Epithelial cell of prostate (primary cell): ENCODE results near the gene COL19A1.
A peak's percentile ranks its signal among the peaks of the same experiment; 100 is the strongest.
"Not testable (repeated sequence)": the region's sequence is repeated elsewhere in the genome, so short reads cannot be mapped to it uniquely, and the experiment has no call there.

Experiments used
- DNase-seq: peaks from one replicate; pipeline ENCODE4 v3.0.0-alpha.2; 2011; ENCODE audit warnings: low read depth, low spot score
- H3K27ac ChIP-seq: fragments of 450-650 bp; 2 replicates; pipeline ENCODE4 v1.5.1; 2017; ENCODE audit warnings: mild to moderate bottlenecking

COL19A1 gene

DNA sequence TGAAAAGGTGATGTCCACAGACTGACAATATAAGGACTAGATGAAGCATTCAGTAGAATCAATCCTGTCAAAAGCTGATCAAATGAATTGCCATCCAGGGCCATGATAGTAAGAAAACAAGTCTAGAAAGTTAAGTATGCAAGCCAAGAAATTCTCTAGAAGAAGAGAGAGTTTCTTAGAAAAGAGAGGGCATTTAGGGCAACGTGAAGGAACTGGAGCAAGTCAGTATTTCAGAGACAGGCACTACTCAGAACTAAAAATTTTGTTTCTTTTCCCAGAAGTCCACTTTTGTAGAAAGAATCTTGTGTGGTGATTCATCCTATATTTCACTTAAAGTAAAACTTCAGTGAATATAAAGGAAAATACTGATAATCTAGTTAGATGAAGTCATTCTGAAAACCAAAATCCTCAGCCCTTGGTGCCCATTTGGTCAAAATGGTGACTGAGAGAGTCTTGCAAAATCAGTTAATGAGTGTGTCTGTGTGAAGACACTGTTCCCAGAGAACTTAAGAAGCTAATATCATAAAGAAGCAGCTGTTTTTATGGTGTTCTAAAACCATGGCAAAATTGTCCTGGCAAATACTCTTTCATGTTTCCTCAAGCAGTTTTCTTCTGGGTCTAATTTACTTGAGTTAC, 82.2 kb downstream of the COL19A1 start:
- H3K27ac ChIP-seq = no peak overlapping the region
- no peak for DNase-seq

DNA sequence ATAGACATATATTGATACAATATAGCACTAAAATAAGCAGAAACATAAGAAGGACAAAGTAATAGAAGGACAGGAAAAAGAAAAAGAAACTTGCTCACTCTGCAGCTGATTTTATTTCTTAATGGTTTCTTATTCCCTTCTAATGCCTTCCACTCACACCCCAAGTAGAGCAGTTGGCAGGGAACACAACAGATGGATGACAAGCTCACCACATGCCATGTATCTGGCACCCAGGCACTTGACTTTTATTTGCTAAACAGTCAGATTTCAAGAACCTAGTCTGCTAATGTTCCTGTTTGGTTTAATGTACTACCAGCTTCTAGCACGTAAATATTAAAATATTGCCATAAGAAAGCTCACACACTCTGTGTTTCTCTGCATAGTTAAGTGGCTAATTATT, 87.1 kb downstream of the COL19A1 start:
- H3K27ac ChIP-seq = no peak overlapping the region
- no peak for DNase-seq

DNA sequence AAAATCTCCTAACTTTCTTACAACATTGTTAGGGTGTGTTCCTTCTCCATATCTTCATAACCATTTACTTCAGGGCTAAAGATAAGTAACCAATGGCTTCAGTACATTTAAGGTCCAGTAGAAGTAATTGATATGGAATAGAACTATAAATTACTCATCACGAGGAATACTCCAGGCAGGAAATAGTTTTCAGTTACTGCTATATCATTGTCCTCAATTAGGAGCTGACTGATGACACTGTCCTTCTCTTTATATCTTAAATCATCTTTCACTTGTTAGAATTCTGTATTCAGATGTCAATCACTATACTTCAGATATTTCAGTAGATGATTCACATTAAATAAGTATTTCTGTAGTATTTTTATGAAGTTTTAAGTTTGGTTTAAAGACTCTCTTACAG, 88.4 kb downstream of the COL19A1 start:
- DNase-seq = no peak
- H3K27ac ChIP-seq = no peak overlapping the region

DNA sequence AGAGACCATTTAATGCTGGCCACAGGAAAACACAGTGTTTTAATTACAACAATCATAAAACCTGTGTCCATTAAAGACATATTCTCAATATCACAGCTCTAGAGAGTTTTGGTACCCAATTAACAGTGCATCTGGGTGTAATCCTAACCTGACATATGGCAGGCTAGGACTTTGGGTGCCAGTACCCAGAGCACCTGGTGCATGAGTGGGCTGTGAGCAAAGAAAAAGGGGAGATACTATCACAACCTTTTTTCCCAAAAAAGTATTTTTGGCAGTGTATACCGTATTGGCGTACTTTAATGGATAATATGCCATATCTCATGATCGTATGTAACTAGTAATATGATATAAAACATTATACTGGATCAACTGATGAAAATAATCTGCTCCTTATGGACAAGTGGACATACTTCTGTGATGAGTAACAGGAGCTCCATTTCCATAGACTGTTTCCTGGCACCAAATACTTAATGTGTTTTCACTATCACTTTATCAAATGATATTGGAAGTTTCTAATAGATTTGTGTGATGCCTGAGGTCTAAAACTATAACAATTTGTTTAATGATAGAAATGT, 91.7 kb downstream of the COL19A1 start:
- no peak overlapping the region for H3K27ac ChIP-seq
- DNase-seq = no peak

DNA sequence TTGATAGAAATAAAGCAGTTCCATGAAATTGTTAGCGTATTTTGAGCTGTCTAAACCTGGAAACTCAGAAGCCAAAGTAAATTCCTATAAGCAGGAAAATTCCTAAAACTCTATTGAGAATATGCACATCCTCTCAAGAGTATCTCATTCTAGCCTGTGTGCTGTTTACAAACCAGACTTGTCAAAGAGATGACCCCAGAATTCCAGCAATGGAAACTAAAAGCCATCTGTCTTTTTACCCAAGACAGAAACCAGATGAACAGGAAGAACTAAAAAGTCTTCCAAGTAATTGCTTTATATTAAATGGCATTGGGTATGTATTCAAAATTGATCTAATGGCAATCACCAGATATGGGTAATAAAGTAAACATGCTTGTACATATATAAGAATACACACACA, 92.6 kb downstream of the COL19A1 start:
- DNase-seq = no peak
- H3K27ac ChIP-seq = no peak overlapping the region

DNA sequence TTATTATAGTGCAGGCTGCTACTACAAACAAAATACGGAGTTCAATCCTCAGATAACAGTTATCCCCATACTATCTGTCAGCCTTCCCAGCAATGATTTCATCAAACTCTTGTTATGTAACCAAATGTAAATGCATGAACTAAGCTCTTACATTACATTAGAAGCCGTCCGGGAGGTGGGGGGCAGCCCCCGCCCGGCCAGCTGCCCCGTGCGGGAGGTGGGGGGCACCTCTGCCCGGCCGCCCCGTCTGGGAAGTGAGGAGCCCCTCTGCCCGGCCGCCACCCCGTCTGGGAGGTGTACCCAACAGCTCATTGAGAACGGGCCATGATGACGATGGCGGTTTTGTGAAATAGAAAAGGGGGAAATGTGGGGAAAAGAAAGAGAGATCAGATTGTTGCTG, 99.6 kb downstream of the COL19A1 start:
- not testable (repeated sequence) for H3K27ac ChIP-seq, DNase-seq

DNA sequence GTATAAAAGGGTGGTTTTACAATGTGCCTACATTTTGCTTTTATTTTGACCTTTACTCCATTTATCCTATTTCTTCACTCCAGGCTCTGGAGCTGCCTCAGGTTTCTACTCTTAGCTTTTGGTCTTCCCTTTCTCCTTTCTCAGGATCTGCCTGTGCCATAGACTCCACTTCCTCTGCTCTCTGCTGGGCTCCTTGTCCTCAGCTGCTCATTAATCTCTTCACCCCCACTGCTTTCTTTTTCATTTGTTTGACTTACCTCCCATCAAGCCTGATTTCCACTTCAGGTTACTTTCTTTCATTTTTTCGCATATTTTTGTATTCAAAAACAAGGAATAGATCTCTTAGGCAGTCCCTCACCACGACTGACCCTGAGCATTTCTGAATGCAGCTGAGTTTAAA, 106.8 kb downstream of the COL19A1 start:
- DNase-seq = no peak
- no peak overlapping the region for H3K27ac ChIP-seq

DNA sequence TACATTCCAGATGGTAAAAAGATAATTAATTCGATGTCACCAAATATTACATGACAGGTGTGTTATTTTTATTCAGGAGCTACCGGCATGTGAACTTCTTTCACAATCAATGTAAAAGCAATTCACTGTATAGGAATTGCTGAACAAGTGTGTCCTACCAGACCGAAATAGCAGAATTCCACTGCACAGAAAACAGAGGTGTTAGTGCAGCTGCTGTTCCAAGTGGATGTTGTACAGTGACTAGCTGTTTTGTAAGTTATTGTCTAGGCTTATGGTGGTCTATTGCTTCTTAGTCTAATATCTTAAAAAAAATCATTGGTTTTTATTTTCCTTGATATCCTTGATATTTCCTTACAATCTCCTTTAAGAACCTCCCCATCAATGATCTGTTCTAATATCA, 107.4 kb downstream of the COL19A1 start:
- DNase-seq = no peak
- H3K27ac ChIP-seq = no peak overlapping the region

DNA sequence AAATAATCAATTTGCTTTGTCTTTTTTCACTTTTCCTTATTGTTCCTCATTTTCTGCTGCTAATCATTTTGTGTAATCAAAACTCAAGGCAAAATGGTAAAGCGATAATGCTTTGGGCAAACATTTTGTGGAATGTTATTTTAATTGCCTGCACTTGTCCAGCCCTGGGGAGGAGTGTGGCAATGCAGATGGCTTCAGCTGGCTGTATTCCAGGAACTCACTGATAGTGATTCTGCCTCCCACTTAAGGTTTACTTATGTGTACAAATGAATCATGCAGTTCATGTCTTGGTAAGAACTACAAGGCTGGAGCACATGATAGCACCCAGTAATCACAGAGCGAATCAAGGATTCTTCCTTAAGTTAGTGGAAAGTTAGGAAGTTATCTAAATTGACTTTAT, 107.8 kb downstream of the COL19A1 start:
- DNase-seq = peak; percentile 51
- no peak overlapping the region for H3K27ac ChIP-seq

DNA sequence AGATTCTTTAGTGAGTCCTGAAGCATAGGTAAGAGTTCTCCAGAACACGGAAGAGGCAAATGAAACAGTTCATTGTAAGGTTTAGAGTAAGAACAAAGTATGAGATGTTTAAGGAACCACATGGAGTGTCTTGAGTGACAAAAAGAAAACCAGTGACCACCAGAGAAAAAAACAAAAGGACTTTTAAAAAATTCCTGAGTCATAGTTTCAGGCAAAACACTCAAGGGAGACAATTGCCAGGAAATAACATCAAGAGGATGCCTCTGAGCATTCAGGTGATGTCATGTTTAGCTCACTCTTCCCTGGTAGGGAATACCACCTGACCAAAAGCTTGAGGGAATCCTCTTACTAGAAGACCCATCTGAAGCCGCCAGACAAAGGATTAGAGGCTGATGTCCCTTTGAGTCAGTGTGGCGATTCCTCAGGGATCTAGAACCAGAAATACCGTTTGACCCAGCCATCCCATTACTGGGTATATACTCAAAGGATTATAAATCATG, 110.3 kb downstream of the COL19A1 start:
- H3K27ac ChIP-seq = no peak overlapping the region
- no peak for DNase-seq

DNA sequence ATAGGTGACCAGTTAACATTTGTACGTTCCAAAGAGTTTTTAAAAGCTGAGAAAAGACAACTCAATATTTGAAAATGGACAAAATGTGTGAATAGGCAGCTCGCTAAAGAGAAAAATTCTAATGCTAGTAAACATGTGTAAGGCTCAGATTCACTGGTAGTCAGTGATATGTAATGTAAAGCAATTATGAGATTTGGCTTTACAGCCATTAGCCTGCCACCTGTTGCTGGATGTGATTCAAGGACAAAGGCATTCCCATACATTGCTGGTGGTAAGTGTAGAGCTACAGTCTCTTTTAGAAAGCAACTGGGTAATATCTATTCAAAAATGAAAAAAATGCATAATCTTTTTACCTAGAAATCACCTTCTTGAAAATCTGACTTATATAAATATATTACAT, 114.3 kb downstream of the COL19A1 start:
- no peak for DNase-seq
- H3K27ac ChIP-seq = no peak overlapping the region

DNA sequence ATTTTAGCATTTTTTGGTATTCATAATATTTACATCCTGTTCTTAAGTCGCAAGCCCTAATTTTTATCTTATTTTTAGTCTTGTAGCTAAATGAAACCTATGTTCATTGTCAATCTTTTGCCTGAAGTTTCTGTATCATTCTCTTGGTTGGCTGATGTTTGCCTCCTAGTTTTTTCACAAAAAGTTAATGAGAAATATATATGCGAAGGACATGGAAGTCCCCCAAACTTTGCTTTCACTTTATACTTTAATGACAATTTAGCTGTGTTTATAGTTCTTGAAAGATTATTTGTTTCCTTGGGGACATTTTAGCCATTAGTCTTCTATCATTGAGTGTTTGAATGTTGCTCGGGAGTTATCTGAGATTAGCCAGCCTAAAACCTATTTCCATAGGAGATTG, 118.2 kb downstream of the COL19A1 start:
- no peak for DNase-seq
- no peak overlapping the region for H3K27ac ChIP-seq

DNA sequence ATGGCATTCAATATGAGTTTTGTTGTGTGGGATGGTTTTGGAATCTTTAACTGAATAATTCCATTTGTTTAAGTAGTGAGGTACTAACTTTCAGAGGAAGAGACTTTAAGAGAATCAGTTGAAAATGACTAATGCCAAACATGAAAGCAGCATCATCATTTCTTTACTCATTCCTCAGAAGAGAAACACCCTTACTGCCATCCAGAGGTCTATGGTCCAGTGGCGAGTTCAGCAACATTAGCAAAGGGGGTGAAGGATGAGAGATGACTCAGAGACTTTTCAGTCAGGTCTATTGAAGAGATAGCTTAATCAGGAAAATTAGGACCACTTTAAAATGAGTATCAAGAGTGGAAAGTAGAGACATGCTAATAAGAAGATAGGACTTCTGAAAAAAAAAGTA, 118.8 kb downstream of the COL19A1 start:
- H3K27ac ChIP-seq = no peak overlapping the region
- no peak for DNase-seq

DNA sequence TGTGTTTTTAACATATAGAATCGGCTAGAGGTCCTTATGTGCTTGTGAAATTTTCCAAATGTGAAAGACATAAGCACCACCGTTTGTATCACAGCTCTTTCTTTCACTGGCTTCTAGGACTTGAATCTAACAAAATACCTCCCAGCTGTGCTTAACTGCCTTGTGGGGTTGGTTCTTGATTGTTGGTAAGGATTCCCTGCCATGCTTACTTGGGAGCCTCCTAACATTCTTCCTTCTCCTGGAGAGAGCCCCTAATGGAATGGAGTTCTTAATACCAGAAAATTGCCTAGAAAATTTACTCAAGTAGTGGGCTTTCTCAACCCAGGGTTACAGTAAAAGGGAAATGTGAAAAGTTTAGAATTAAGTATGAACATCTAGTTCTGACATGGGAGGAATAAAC, 121.2 kb downstream of the COL19A1 start:
- no peak for DNase-seq

DNA sequence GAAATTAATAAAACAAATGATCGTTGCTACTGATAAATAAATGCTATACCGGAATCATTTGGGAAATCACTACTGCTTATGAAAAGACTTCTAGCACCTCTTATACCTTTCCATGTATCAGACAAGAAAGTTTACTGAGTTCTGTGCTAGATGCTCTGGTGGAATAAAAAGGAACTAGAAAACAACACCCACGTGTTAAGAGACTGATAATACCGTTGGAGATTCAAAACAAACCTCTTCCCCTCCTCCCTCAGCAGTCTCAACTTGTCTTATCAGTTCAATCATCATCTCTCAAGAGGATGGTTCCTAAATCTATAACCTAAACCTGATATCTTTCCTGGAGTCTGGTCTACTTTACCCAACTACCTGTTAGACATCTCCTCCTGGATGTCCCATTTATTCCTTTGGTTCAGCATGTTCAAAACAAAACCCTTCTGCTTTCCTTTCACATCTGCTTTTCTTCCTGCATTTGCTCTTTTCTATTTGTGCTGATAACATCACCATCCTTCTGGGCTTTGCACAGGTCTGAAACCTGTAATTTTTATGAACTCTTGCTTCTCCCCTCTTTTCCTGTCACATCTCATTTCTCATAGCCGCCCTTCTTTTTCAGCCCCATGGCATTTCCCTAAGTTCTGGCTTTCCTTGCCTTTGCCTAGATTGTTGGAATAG, 122.2 kb downstream of the COL19A1 start:
- no peak overlapping the region for H3K27ac ChIP-seq
- no peak for DNase-seq

More for the DNA sequence above, 121.2 kb downstream of the COL19A1 start:
- no peak overlapping the region for H3K27ac ChIP-seq

DNA sequence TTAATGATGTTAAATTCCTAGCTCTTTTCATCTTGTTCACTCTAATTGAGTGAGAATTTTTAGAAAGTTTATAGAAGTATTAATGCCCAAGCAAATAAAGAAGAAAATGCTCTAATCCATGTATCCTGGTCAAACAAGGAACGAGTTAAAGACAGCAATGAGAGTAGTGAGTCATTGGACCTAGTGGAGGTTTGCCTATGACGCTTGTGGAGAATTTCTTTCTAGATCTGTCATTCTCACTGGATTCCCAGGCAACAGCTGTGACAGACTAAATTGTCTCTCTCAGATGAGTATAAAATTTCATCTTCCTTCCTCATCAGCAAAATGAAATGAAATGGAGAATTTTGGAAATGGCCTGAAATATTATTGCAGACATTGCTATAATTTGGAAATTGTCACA, 127.9 kb downstream of the COL19A1 start:
- no peak for DNase-seq
- H3K27ac ChIP-seq = no peak overlapping the region

DNA sequence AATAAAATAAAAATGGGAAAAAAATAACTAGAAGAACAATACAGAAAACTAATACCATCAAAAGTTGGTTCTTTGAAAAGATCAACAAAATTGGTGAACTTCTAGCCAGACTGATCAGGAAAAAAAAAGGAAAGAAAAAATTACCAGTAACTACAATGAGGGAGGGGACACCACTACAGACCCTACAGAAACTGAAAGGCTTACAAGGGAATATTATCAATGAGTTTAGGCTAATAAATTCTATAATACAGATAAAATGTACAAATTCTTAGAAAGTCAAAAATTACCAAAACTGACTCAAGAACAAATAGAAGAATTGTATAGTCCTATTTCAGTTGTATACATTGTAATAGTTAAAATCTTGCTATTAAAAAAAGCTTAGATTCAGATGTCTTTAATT, 141.8 kb downstream of the COL19A1 start:
- no peak for DNase-seq
- no peak overlapping the region for H3K27ac ChIP-seq

DNA sequence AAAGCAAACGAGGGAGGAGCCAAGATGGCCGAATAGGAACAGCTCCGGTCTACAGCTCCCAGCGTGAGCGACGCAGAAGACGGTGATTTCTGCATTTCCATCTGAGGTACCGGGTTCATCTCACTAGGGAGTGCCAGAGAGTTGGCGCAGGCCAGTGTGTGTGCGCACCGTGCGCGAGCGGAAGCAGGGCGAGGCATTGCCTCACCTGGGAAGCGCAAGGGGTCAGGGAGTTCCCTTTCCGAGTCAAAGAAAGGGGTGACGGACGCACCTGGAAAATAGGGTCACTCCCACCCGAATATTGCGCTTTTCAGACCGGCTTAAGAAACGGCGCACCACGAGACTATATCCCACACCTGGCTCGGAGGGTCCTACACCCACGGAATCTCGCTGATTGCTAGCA, 144.0 kb downstream of the COL19A1 start:
- DNase-seq, H3K27ac ChIP-seq: not testable (repeated sequence)

DNA sequence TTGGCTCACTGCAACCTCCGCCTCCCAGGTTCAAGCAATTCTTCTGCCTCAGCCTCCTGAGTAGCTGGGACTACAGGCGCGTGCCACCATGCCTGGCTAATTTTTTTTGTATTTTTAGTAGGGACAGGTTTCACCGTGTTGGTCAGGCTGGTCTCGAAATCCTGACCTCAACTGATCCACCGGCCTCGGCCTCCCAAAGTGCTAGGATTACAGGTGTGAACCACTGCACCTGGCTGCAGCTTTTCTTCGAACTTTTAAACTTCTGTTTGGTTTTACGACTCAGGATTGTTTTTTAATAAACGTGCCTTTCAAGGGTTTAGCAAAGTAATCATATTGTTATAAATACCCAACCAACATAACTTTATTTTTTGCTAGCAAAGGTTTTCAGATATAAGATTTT, 156.8 kb downstream of the COL19A1 start:
- H3K27ac ChIP-seq, DNase-seq: not testable (repeated sequence)

DNA sequence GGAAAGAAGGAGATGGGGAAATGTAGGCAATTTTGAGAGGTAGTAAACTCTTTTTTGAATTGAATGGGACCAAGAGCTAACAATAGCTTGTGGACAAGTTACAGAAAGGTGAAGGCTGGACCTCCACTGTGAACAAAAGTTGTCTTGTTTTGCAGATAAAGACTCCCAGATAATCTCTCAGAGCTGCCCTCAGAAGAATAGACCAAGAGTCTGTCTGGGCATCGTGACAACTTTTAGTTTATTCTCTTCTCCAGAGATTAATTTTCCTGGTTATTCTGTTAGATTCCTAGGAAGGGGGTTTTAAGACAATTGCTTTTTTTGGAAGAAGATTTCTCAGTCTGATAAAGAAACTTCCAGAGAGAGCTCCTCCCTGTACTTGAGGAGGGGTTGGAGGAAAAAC, 161.9 kb downstream of the COL19A1 start:
- no peak for DNase-seq
- H3K27ac ChIP-seq = no peak overlapping the region

DNA sequence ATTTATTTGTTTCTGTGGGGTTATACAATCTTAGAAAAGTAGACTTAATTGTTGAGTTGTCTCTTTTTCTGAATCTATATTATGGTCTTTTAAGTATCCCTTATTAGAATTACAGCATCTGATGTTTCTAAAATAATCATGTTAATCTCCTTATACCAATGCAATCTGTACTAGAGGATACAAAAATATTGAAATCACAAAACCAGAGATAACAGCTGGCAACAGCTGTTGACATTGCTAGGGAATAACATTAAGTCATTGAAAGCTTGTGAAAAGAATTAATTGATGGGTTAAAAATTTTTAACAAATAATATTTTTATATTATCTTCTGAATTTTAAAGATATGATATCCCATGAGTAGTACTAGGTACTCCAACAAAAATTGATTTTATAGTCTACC, 162.6 kb downstream of the COL19A1 start:
- no peak overlapping the region for H3K27ac ChIP-seq
- no peak for DNase-seq

DNA sequence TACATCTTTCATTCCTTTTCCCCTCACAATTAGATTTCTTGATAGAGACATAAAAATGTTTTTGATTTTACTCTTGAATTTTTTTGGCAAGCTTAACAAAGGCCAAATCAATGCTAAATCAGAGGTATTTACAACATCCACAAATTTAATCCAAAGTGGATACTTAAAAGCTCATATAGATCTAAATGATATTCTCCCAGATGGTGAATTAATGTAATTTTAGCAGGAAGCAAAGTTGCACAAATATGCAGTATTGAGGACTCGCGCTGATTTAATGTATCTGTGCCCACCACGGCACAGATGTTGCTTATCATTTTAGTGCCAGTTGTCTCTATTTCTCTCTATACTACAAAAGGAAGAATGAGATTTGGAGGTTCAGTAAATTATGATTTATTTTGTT, 167.4 kb downstream of the COL19A1 start:
- H3K27ac ChIP-seq = no peak overlapping the region
- DNase-seq = no peak
